ENCODE results near the gene INPP5D.

INPP5D gene

DNA sequence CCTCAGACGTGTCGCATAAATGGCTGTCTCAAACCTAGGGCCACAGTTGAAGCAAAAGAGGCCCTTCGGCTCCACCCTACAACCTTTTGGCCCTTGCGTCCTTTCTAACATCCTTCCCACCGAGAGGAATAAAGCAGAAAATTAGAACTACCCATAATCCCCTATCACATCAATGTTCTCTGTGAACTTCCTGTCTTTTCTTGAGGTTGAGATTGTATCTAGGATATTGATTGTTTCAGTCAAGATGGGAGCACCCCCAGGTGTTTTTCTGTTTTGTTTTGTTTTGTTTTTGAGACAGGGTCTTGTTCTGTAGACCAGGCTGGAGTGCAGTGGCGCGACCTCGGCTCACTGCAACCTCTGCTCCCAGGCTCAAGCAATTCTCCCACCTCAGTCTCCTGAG is 23.6 kb downstream of the INPP5D start:
- no peak for DNase-seq (ENCODE audit: low spot score)
- TF ChIP-seq, protein P1, sequence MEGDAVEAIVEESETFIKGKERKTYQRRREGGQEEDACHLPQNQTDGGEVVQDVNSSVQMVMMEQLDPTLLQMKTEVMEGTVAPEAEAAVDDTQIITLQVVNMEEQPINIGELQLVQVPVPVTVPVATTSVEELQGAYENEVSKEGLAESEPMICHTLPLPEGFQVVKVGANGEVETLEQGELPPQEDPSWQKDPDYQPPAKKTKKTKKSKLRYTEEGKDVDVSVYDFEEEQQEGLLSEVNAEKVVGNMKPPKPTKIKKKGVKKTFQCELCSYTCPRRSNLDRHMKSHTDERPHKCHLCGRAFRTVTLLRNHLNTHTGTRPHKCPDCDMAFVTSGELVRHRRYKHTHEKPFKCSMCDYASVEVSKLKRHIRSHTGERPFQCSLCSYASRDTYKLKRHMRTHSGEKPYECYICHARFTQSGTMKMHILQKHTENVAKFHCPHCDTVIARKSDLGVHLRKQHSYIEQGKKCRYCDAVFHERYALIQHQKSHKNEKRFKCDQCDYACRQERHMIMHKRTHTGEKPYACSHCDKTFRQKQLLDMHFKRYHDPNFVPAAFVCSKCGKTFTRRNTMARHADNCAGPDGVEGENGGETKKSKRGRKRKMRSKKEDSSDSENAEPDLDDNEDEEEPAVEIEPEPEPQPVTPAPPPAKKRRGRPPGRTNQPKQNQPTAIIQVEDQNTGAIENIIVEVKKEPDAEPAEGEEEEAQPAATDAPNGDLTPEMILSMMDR (IDR thresholded peaks at IDR 0.05; ENCODE audit: borderline replicate concordance, control extremely low read depth, extremely low read depth, insufficient read depth, missing control alignments) = no peak
- in situ Hi-C loops (cut with MboI; ENCODE audit: low sequenced_read_pairs, unreplicated experiment) = no loop called here

DNA sequence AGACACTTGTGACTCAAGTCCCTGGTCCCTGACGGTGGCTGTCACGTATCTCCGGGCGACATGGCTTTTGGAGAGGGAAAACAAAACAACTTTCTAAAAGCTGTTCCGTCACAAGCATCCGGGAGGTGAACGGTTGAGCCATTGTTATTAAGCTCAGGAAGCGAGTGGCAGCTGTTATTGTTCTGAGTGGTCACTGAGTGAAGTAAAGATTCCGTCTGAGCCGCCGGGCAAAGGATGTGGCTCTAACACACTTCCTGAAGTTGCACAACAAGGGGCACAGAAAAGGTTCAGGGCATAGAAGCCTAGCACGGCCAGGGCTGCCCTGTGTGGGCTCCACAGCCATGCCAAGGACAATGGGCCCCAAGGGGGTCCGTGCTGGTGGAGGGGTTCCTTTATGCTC is 24.3 kb downstream of the INPP5D start:
- TF ChIP-seq, protein P1 (IDR thresholded peaks at IDR 0.05; ENCODE audit: borderline replicate concordance, control extremely low read depth, extremely low read depth, insufficient read depth, missing control alignments) = no peak
- in situ Hi-C loops (cut with MboI; ENCODE audit: low sequenced_read_pairs, unreplicated experiment) = no loop called here
- DNase-seq (ENCODE audit: low spot score) = no peak

DNA sequence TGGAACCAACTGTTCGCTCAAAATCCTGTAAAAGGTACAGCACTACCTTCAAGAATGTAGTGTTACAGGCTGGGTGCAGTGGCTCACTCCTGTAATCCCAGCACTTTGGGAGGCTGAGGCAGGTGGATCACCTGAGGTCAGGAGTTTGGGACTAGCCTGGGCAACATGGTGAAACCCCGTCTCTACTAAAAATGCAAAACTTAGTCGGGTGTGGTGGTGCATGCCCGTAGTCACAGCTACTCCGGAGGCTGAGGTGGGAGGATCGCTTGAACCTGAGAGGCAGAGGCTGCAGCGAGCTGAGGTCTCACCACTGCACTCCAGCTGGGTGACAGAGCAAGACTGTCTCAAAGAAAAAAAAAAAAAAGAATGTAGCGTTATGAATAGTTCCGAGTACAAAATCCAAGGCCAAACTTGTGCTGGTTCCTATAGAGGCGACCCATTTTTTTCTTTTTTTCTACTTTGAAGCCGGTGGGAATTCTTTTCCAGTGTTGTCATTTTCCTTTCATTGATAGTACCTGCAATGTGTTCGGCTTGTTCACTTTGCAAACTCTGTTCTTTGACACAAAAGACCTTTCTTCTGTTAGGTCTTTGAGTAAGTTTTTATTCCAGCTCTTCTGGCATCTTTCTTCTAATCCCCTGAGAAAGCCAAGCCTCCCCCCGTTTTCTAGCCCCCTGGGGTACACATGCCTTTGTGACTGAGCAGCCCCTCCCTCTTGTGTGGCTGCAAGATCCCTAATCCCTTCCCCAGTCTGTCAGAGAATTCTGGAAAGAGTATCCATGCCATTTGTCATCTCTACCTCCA is 25.1 kb downstream of the INPP5D start:
- DNase-seq (ENCODE audit: low spot score) = no peak
- in situ Hi-C loops (cut with MboI; ENCODE audit: low sequenced_read_pairs, unreplicated experiment) = no loop called here

DNA sequence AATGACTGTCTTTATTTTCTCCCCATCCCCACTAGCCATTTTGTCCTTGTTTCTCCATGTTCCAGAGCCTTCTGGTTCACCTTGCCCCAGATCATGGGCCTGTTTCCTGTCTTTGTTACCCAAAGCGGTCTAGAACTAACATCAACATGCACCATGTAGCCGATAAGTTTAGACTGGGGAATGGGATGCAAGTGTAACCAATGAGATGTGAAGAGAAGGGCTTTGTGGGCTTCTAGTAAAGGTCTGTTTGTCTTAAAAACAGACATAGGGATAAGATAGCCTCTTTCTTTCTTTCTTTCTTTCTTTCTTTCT is 25.7 kb downstream of the INPP5D start:
- TF ChIP-seq, protein P1 (IDR thresholded peaks at IDR 0.05; ENCODE audit: borderline replicate concordance, control extremely low read depth, extremely low read depth, insufficient read depth, missing control alignments) = no peak
- DNase-seq (ENCODE audit: low spot score) = no peak
- in situ Hi-C loops (cut with MboI; ENCODE audit: low sequenced_read_pairs, unreplicated experiment) = no loop called here

More for the DNA sequence above, 25.1 kb downstream of the INPP5D start:
- TF ChIP-seq, protein P1 (IDR thresholded peaks at IDR 0.05; ENCODE audit: borderline replicate concordance, control extremely low read depth, extremely low read depth, insufficient read depth, missing control alignments) = no peak

DNA sequence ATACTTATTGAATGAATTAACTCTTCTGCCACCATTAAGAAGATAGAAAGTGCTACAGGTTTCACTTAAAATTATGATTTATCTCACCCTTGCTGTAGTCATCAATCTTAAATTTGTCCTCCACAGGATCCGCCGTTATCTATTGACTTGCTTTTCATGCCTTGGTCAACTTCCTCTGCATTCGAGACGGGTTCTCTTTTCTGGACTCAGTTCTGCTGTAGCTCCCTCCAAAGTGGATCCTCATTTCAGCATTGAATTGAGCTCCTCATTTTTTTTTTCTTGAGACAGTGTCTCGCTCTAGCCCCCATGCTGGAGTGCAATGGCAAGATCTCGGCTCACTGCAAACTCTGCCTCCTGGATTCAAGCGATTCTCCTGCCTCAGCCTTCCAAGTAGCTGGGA is 27.6 kb downstream of the INPP5D start:
- DNase-seq (ENCODE audit: low spot score) = no peak
- in situ Hi-C loops (cut with MboI; ENCODE audit: low sequenced_read_pairs, unreplicated experiment) = no loop called here
- TF ChIP-seq, protein P1 (IDR thresholded peaks at IDR 0.05; ENCODE audit: borderline replicate concordance, control extremely low read depth, extremely low read depth, insufficient read depth, missing control alignments) = no peak

DNA sequence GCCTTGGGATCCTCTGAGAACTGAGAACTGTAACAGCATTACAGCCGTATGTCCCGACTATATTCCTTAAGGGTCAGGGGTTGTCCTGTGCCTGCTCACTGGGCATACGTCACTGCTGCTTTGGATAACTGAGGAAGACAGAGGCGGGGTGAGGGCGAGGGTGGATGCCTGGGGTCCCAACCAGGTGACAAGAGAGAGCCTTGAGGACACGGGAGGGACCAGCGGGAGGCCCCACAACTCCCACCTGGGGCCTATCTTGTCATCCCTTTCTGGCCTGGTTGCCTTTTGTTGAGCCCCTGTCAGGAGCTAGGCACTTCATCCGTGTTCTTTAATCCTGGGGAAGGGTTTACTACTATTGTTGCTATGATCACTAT is 28.8 kb downstream of the INPP5D start:
- TF ChIP-seq, protein P1 (IDR thresholded peaks at IDR 0.05; ENCODE audit: borderline replicate concordance, control extremely low read depth, extremely low read depth, insufficient read depth, missing control alignments) = no peak
- in situ Hi-C loops (cut with MboI; ENCODE audit: low sequenced_read_pairs, unreplicated experiment) = no loop called here
- DNase-seq (ENCODE audit: low spot score) = no peak

Data from GM13976 (cell line).